Gastroesophageal sphincter (tissue), 4 donors: ENCODE results near the gene RHEBL1. TPM values are rescaled to one million over a fixed set of nuclear protein-coding genes. Genes with fewer than 3 reads are reported as not detected.

Source experiments
- ATAC-seq: fragments of 150-250 bp; one replicate; pipeline ENCODE4 v1.9.1; 2016; ENCODE audit warnings: mild to moderate bottlenecking, moderate library complexity
- H3K27ac ChIP-seq, 4 donors: fragments of 200-600 bp; sonication (generic) in 3 of 4; 1 replicate in 3 of 4; 2 replicates in 1 of 4; pipeline ENCODE4 v1.5.1; 2016 to 2019
- H3K27me3 ChIP-seq: fragments of 200-600 bp; sonication (generic); one replicate; pipeline ENCODE4 v1.5.1; 2019
- H3K36me3 ChIP-seq, 2 donors: fragments of 200-600 bp; sonication (generic); one replicate each; pipeline ENCODE4 v1.5.1; 2019; ENCODE audit warnings: control low read depth in 1 of 2
- H3K4me1 ChIP-seq, 3 donors: fragments of 200-600 bp; sonication (generic); 1 replicate in 2 of 3; 2 replicates in 1 of 3; pipeline ENCODE4 v1.5.1; 2016 to 2019; ENCODE audit warnings: control low read depth in 2 of 3
- H3K4me3 ChIP-seq, 2 donors: fragments of 200-600 bp; sonication (generic); one replicate each; pipeline ENCODE4 v1.5.1; 2019; ENCODE audit warnings: mild to moderate bottlenecking in 1 of 2, moderate library complexity in 1 of 2
- H3K9me3 ChIP-seq, 3 donors: fragments of 200-600 bp; sonication (generic); one replicate each; pipeline ENCODE4 v1.5.1; 2017 to 2019; ENCODE audit warnings: control low read depth in 2 of 3
- EP300 ChIP-seq: sonication (generic); formaldehyde crosslinking; IDR thresholded peaks from one replicate; pipeline ENCODE4 v1.6.1; 2017; ENCODE audit warnings: antibody characterized with exemption, mild to moderate bottlenecking
- POLR2A ChIP-seq, 2 donors: fragments of 450-650 bp; IDR thresholded peaks; one replicate each; pipeline ENCODE4 v1.6.1; 2017; ENCODE audit warnings: antibody characterized with exemption in 2 of 2, mild to moderate bottlenecking in 2 of 2, moderate library complexity in 1 of 2
- POLR2AphosphoS5 ChIP-seq: sonication (generic); formaldehyde crosslinking; IDR thresholded peaks from one replicate; pipeline ENCODE4 v1.6.1; 2017; ENCODE audit warnings: antibody characterized with exemption
- WGBS, 2 donors: methylation state at CpG; one replicate each; pipeline ENCODE4 v1.1.5; 2018; ENCODE audit warnings: low coverage in 1 of 2; 5-methylcytosine and 5-hydroxymethylcytosine counted together
- total RNA-seq, 4 donors: library from RNA; depleted of rRNA; stranded (reverse); fragments of >200 nt; gene quantifications; one replicate each; pipeline ENCODE4 v1.1.0, GENCODE V29; 2016
- TF ChIP-seq, protein P1 (sequence below), 4 experiments: fragments of 200-600 bp in 2 of 4; fragments of 450-650 bp in 2 of 4; sonication (generic) in 1 of 4; IDR thresholded peaks; one replicate each; pipeline ENCODE4 v1.5.1; 2017 to 2019; ENCODE audit warnings: antibody characterized with exemption in 4 of 4, mild to moderate bottlenecking in 2 of 4, moderate library complexity in 2 of 4

The RHEBL1 gene
- total RNA-seq, 4 donors from 2014 or later, result 0.35 TPM; not detected in 3

DNA sequence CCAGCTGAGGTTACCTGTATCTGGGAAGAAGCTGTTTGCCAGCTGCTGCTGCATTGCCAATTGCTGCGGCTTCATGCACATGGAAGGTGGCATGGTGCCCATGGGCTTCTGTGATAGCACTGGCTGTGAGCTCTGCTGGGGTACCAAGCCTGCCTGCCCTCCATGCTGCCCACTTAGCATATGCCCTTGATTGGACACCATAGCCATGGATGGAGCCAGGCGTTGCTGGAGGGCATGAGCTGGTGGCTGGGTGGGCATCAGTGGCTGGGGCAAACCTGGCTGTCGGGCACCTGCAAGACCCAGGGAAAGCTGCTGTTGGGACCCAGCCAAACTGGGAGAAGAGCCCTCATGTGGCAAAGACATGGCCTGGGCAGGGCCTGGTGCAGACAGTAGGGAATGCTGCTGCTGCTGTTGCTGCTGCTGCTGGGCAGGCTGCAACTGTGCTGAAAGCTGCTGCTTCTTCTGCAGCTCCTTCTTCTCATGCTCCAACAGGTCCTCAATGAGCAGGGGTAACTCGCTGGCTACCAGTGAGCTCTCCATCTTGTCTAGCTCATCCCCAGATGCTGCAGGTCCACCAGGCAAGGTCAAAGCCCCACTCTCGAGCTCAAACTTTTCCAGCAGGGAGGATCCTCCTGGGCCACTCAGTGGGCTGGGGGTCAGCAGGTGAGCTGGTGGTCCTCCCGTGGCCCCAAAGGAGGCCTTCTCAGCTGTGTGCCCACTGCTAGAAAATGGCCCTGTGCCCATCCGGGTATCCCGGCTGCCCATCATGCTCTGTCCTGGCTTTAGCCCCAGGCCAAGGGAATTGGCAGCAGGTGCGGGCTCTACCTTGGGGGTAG lies 32.5 kb downstream of the RHEBL1 start:
- no peak for TF ChIP-seq POLR2A (IDR thresholded peaks at IDR 0.05)
- no peak for TF ChIP-seq EP300
- TF ChIP-seq, protein P1, sequence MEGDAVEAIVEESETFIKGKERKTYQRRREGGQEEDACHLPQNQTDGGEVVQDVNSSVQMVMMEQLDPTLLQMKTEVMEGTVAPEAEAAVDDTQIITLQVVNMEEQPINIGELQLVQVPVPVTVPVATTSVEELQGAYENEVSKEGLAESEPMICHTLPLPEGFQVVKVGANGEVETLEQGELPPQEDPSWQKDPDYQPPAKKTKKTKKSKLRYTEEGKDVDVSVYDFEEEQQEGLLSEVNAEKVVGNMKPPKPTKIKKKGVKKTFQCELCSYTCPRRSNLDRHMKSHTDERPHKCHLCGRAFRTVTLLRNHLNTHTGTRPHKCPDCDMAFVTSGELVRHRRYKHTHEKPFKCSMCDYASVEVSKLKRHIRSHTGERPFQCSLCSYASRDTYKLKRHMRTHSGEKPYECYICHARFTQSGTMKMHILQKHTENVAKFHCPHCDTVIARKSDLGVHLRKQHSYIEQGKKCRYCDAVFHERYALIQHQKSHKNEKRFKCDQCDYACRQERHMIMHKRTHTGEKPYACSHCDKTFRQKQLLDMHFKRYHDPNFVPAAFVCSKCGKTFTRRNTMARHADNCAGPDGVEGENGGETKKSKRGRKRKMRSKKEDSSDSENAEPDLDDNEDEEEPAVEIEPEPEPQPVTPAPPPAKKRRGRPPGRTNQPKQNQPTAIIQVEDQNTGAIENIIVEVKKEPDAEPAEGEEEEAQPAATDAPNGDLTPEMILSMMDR (IDR thresholded peaks at IDR 0.05), result no peak
- no peak for TF ChIP-seq POLR2AphosphoS5
- H3K27ac ChIP-seq, result no peak overlapping the region
- no peaks in the 10 kb centered on the region for H3K9me3 ChIP-seq
- no peak overlapping the region for H3K4me3 ChIP-seq
- H3K36me3 ChIP-seq, result peaks cover 0 to 94% of the 10 kb centered on the region in 2 donors
- ATAC-seq, result no peak
- H3K27me3 ChIP-seq, result no peaks in the 10 kb centered on the region
- peaks cover 0 to 22% (median 0%) of the 10 kb centered on the region in 3 donors for H3K4me1 ChIP-seq
- WGBS, 2 donors, result 82% methylated on average over 2 of the region's 9 CpGs; no CpG with 5 or more reads in 1 of the 2 donors

DNA sequence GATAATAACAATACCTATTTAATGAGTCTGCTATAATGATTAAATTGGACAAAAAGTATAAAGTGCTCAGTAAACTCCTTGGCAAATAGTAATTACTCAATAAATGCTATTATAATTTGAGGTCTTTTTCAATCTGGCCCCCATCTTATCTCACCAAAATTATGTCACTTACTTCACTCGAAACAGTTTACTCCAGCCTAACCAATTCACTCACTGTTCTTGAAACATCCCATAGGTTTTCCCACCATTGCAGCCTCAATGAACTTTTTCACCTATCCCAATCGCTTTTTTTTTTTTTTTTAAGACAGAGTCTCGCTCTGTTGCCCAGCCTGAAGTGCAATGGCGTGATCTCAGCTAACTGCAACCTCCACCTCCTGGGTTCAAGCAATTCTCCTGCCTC lies 33.8 kb downstream of the RHEBL1 start:
- TF ChIP-seq, protein P1 (IDR thresholded peaks at IDR 0.05), result no peak
- TF ChIP-seq POLR2A (IDR thresholded peaks at IDR 0.05), result no peak
- TF ChIP-seq EP300, result no peak
- TF ChIP-seq POLR2AphosphoS5, result no peak
- no peaks in the 10 kb centered on the region for H3K9me3 ChIP-seq
- H3K27ac ChIP-seq, result no peak overlapping the region
- H3K4me1 ChIP-seq, result peaks cover 0 to 22% (median 0%) of the 10 kb centered on the region in 3 donors
- H3K27me3 ChIP-seq, result no peaks in the 10 kb centered on the region
- WGBS, 2 donors, result 43 to 82% methylated on average over 2 to 4 of the region's 4 CpGs
- H3K4me3 ChIP-seq, result no peak overlapping the region
- ATAC-seq, result no peak
- peaks cover 0 to 94% of the 10 kb centered on the region in 2 donors for H3K36me3 ChIP-seq

DNA sequence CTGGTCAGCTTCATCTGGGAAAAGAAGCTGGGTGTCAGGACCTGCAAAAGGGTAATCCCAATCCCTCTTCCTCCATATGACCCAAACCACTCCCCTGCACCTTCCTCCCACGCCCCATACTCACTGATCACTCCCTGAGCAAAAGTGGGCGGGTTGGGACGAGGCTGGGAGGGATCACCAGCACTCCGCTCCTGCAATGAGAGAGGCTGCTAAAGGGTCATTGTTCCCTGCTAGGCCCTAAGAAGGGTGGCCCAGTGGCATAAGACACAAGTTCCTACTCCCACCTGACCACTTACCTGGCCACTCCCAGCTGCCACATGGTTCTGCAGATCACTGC lies 35.5 kb downstream of the RHEBL1 start:
- Histone ChIP-seq H3K9me3 (no peaks in the 10 kb centered on the region), H3K4me1 (peaks cover 0 to 22% (median 0%) of the 10 kb centered on the region in 3 donors), H3K27me3 (no peaks in the 10 kb centered on the region), H3K27ac (peak overlapping the region in 2 of 4 donors; percentile 15 to 35), H3K4me3 (no peak overlapping the region), H3K36me3 (peaks cover 0 to 88% of the 10 kb centered on the region in 2 donors)
- WGBS, 2 donors, result no CpG with 5 or more reads among the region's 4 CpGs
- TF ChIP-seq POLR2A (IDR thresholded peaks at IDR 0.05) (no peak), EP300 (no peak), POLR2AphosphoS5 (no peak)
- TF ChIP-seq, protein P1 (IDR thresholded peaks at IDR 0.05), result no peak
- no peak for ATAC-seq

DNA sequence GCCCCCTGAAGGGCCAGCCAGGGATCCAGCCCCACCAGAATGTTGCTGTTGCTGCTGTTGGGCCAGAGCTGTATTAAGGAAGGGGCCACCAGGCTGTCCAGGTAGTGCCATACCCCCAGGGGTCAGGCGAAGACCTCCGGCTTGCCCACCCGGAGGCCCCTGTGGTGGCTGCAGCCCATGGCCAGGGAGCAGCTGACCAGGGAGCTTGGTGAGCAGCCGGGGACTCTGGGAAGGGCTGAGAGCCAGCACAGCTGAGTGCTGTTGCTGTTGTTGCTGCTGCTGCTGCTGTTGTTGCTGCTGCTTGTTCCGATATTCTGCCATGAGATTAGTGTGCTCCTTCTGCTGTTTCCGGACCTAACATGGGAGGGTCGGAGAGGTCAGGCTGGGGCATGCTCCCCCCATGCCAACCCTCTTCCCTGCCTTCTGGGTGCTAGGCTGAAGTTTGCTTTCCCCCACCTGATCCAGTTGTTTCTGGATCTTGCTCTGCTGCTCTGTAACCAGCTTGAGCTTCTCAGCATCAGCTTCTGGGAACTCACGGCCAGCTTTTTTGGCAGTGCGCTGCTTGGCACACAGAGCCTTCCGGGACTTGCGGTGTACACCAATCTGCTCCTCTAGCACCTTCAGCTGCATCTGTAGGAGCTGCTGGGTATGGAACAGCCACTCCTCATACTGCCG lies 36.0 kb downstream of the RHEBL1 start:
- H3K27ac ChIP-seq, result peak overlapping the region in 3 of 4 donors; percentile 15 to 36 (median 35)
- H3K4me3 ChIP-seq, result no peak overlapping the region
- TF ChIP-seq POLR2AphosphoS5 (no peak), POLR2A (IDR thresholded peaks at IDR 0.05) (no peak), EP300 (no peak)
- TF ChIP-seq, protein P1 (IDR thresholded peaks at IDR 0.05), result no peak
- H3K4me1 ChIP-seq, result peaks cover 0 to 22% (median 0%) of the 10 kb centered on the region in 3 donors
- no peaks in the 10 kb centered on the region for H3K27me3 ChIP-seq
- 33 to 53% methylated on average over 3 to 4 of the region's 12 CpGs for WGBS, 2 donors
- H3K36me3 ChIP-seq, result peaks cover 0 to 88% of the 10 kb centered on the region in 2 donors
- ATAC-seq, result no peak
- H3K9me3 ChIP-seq, result no peaks in the 10 kb centered on the region
